SIG-M5 treated with dmso at 0.1 percent for 504 hours (cell line): ENCODE data around the gene RTN4IP1.

Experiments
- DNase-seq: peaks from one replicate; lab custom pipeline; 2025; ENCODE audit not compliant: unreplicated experiment; lab: John Stamatoyannopoulos, UW

RTN4IP1 gene

DNA sequence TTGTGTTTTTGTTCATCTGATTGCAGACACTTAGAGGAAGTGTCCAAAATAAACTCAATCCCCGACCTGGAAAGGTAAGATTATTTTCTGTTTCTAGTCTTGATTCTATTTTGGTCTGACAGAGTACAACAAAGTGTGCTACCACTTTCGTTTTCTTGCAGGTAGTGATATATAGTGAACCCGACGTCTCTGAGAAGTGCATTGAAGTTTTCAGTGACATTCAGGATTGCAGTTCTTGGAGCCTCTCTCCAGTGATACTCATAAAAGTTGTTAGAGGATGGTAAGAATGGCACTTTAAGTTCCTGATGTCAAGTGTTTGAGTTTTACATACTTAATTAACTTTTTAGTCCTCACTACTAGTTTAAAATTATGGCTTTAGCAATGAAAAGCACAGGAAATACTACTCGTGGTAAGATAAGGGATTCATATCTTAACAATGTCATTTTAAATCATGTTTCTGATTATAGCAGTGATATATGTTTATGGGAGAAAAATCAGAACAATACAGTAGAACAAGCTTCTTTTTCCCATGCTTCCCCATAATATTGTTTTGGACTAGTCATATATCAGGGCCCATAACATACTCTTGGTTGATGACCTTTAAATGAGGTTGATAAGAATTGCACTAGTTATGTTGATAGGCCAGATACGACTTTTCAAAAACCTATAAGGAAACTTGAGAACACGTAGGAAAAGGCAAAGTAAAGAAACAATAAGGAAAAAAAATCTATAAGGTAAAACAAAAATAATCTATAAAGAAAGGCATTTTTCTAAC, 104.0 kb downstream of the RTN4IP1 start:
- no peak for DNase-seq

DNA sequence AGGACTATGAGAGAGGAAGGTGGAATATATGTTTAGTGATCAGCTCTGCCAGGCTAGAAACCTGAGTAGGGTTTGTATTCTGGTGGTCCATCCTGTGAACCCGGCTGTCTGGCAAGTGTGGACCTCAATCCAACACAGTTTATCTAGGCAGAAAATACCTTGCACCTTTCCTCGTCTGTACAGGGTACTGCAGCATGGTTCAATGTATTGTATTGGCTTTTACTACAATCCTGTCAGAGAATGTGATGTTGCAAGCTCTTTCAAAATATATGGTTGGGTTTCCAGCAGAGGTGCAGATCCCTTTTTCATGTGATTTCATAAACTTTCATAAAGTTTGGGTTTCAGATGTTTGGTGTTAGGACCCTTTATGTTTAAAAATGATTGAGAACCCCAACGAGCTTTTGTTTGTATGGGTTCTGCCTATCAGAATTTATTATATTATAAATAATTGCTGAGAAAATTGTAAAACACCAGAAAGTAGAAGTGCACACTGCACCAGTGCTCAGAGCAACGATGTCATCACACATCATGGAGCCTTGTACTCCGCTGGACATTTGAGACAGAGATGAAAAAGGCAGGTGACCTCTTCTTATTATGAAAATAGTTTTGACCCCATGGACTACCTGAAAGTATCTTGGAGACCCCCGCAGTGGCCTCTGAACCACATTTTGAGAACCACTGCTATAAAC, 106.6 kb downstream of the RTN4IP1 start:
- DNase-seq = peak; percentile 75
